Fibroblast of skin of right biceps (primary cell): ENCODE measurements around the gene PEX3.
"Not testable (repeated sequence)": the region's sequence is repeated elsewhere in the genome, so short reads cannot be mapped to it uniquely, and the experiment has no call there.

ENCODE experiments used
- DNase-seq: peaks from one replicate; pipeline ENCODE4 v3.0.0-alpha.2; 2013

Gene PEX3

DNA sequence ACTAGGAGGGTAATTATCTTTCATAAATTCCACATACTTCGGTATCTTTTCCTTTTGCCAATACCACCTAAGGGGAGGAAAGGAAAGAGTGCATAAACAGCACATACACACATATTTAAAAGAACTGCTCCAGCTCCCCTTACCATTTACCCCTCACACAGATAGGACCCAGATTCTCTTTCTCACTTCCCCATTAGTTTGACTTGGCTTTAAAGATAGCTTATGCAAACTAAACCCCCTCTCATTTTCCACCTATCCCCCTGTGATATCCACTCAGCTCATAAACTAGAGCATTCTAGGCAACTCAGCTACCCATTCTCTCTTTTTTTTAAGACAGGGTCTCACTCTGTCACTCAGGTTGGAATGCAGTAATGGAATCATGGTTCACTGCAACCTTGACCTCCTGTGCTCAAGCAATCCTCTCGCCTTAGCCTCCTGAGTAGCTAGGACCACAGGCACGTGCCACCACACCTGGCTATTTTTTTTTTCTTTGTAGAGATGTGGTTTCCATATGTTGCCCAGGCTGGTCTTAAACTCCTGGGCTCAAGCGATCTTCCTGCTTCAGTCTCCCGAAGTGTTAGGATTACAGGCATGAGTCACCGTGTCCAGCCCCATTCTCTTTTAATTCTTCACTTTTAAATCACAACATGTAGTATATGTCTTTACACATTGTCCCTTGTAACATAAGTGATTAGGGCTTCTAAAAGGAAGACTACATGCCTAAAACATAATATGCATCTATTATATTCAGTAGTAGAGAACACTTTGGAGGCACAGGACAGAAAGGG is 56.9 kb downstream of the PEX3 start:
- no peak for DNase-seq

DNA sequence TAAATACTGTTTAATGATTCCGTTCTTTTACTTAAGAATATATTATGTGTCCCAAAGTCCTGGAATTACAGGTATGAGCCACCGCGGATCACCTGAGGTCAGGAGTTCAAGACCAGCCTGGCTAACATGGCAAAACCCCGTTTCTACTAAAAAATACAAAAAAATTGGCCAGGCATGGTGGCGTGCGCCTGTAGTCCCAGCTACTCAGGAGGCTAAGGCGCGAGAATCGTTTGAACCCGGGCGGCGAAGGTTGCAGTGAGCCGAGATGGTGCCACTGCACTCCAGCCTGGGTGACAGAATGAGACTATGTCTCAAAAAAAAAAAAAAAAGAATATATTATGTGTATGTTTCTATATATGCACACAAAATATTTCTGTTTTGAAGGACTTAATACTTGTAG is 59.7 kb downstream of the PEX3 start:
- not testable (repeated sequence) for DNase-seq

DNA sequence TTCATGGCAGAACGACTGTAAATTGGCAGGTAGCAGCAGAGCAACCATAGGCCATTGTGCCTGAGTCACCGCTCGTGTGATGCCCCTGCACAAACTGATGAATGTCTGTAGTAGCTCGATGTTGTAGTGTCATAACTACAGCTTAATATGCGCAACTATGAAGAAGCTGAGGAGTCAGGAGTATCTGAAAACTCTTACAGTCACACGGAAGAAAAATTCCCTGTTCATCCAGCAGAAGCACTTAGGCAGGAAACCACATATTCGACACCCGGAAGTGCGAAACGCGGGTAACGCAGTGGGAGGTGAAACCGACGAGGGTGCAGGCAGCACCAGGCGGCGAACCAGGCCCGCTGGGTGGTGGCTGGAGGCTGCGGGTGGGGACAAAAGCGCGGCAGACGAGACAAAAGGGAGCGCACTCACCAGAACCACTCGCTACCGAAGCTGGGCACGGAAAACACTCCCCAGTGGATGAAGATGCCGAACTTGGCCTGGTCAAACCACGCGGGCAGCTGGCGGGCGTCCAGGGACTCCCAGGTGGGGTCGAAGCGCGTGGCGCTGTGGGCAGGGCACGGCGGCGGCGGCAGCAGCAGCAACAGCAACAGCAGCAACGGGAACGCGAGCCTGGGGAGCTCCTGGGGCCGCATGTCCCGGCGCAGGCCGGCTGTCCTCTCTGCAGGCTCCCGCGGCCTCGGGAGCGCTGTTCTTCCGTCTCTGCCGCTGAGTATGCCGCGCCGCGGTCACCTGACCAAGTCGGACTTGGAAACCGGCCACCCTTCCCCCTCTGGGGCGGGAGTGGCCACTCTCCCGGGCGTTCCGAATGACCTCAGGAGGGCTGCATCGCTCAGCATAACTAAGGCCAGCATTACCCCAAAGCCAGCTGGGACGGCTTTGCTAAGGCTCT is 60.6 kb downstream of the PEX3 start, which contains the start of gene FUCA2:
TSS of gene FUCA2 (minus strand) at position 730 of the 901 bp plus-strand sequence. CDS start at position 644, 86 bp downstream.
- DNase-seq = peak; percentile 83

DNA sequence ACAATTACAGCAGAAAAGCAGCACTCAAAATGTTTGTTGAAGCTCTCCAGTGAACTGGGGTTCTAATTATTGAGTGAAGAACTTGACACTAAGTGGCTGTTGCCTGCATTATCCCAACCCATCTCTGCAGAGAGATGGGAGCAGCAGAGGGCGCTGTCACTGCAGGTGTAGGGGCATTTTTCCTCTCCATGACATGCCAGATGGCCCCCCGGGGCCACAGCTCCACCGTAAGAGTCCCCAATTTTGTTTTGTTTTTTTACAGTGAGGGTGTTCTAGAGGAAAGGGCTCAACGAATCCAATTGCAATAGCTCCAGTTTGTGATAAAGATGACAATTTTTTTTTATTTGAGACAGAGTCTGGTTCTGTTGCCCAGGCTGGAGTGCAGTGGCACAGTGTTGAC is 62.8 kb downstream of the PEX3 start:
- no peak for DNase-seq

DNA sequence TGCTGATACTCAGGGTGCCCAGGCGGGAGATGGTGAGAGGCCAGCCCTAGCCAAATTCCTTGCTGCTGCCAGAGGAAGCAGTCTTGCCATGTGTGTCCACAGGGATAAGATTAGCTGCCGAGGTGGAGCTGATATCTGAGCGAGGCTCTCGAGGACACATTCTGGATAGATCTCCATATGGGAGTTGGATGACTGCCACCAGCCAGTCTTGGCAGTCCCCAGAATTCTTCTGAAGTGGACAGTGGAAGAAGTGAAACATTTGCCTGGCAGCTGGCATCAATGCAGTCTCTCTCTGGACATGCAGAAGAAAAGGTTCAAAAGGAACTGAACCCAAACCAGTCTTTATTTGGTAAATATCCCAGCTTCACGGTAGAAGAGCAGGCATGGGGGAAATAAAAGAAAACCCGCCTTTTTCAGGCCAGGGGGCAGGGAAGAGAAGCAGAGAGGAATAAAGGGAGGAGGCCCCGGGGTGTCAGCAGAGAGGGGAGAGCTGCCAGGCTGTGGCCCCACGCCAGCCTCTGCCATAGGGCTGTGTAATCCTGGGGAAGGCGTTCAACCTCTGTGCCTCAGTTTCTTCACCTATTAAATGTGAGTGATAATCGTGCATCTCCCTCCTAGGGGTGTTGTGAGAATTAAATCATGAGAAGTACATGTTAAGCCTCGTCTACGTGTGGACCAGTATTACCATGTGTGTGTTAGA is 64.6 kb downstream of the PEX3 start:
- DNase-seq = no peak

DNA sequence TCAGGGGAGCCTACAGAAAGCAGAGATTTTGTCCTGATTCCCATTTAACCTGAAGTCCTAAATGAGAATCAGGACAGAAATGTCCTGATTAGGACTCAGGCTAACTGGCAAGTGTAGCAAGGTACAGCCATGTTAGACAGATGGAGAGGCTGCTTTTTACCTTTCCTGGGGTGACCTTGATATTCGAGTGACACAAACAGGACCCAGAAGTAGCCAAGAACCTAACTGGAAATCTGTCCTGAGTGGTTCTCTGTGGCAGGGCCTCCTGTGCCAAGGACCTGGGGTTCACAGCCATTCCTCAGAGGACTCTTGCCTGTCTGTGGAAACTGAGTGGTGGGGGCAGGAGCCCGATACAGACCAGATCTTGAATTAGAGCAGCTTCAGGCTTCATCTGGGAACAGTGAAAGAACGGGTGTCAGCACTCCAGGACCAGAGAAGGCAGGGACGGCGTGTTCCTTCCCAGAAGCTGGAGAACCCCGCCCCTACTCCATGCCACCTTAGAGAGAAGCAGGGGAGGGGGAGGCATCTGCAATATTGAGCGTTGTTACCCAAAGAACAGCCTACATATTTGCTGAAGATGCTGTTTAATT is 65.3 kb downstream of the PEX3 start:
- DNase-seq = no peak

DNA sequence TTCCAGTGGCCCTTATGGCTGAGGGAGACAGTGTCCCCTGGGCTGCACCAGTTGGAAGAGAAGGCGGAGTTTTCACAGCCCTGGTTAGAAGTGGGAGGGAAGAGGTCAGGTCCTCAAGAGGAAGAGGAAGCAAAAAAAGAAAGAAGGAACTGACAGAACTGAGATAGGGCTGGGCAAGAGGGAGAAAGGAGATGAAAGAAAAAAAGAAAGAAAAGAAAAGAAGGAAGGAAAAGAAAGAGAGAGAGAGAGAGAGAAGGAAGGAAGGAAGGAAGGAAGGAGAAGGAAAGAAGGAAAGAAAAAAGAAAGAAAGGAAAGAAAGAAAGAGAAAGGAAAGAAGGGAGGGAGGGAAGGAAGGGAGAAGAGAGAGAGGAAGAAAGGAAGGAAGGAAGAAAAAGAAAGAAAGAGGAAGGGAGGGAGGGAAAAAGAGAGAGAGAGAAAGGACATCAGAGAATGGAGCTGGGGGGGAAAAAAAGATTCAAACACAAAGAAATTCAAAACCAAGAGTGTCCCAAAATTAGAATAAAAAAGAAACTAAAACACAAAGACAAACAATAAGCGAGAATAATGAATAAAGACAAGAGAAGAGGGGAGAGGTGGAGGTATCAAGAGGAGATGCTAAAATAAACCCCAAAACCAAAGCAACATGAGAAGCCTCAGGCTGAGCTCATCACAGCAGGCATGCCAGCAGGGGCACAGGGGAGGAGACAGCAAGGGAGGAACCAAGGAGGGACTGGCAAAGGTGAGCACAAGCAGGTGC is 66.3 kb downstream of the PEX3 start:
- DNase-seq = no peak

DNA sequence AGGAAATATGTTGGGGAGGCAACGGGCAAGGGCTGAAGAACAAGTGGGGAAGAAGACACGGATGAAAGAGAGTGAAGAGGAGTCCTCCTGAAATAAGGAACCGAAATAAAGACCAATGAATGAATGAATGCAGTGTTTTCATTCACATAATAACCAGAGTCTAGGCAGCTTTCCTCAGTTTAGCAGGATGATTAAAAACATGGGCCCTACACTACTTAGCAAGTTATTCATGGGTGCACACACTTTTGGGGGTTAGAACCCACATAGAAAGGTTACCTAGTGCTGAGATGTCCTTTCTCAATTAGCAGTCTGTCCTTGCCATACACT is 66.8 kb downstream of the PEX3 start:
- no peak for DNase-seq

DNA sequence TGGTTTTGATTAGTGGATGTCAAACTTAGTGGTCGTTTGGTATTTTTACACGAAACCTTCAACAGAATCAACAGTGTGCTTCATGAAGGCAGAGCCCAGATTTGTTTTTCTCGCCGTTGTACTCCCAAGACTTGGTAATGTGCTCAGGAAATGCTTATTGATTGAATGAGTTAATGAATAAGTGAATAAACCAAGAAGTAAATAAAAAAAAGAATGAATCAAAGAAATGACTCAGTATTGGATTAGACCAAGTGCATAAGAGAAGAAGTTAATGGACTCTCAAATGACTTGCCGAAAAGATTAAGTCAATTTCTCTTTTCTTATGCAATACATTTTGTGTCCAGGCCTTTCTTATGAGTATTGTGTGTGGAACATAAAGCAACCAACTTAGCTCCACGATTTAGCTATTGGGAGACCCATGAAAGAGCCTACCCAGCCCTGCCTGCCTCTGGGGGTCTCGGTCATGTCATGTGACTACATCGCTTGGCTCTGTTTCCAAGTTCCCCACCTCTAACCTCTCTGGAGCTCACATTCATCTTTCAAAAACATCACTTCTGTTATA is 71.5 kb downstream of the PEX3 start:
- DNase-seq = no peak

DNA sequence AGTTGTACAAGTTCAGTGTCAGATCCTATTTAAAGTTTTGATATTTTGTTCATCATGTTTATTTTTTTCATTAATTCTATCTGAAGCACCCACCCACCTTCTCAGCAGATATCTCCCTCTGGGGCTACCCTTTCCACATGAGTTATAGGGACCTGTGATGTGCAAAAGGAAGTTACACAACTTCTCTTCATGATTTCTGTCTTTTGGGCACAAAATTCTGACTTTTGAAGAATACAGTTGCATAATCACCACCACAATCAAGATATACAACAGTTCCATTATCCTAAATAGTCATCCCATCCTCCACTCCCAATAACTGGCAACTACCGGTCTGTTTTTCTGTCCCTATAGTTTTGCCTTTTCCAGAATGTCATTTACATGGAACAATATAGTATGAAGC is 74.8 kb downstream of the PEX3 start:
- no peak for DNase-seq

DNA sequence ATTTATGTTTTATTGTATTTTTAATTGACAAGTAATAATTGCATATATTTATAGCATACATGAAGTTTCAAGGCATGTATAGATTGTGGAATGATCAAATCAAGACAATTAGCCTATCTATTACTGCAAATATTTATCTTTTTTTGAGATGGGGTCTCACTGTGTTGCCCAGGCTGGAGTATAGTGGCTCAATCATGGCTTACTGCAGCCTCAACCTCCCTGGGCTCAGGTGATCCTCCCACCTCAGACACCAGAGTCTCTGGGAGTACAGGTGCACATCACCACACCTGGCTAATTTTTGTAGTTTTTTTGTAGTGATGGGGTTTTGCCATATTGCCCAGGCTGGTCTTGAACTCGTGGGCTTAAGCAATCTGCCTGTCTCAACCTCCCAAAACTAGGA is 77.1 kb downstream of the PEX3 start:
- DNase-seq = no peak

DNA sequence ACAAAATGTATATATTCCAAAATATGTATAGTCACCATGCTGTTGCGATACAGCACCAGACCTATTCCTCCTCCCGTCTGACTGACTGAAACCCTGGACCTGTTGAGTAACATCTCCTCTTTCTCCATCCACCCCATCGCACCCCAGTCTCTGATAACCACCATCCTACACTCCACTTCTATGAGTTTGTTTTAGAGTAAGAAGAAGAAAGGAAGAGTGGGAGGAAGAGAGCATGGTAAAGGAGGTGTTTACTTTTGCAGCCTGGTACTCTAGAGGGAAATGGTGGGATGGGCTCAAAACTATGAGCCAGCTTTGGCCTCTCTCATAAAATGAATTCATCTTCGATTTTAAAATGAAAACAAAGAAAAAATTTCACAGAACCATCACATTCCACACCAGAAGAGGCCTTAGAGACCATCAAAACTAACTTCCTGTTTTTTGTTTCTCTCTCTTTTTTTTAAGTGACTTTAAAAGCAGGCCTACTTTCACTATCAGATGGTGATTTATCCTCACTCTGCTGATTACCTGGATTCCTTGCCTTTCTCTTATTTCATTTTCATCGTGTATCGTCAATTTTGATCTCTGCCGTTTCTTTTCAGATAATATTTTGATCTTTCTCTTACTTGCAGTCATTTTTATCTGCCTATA is 77.7 kb downstream of the PEX3 start:
- DNase-seq = no peak

DNA sequence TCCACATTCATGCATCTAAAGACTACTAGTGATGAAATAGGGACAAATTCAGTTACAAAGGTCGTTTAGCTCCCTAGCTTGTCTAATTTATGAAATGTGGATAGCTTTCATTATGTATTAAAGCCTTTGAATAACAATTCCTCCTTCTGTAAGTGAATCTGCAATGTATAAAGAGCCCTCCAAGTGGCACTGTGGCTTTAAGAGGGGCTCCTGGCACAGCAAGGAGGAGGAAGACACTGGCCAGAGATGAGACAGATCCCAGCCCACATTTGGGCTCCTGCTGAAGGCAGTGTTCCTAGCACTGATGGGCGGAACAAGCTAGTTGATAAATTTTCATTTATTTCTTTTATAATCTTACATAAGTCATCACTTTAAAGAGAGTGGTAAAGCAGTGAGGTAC is 78.5 kb downstream of the PEX3 start:
- peak; percentile 24 for DNase-seq

DNA sequence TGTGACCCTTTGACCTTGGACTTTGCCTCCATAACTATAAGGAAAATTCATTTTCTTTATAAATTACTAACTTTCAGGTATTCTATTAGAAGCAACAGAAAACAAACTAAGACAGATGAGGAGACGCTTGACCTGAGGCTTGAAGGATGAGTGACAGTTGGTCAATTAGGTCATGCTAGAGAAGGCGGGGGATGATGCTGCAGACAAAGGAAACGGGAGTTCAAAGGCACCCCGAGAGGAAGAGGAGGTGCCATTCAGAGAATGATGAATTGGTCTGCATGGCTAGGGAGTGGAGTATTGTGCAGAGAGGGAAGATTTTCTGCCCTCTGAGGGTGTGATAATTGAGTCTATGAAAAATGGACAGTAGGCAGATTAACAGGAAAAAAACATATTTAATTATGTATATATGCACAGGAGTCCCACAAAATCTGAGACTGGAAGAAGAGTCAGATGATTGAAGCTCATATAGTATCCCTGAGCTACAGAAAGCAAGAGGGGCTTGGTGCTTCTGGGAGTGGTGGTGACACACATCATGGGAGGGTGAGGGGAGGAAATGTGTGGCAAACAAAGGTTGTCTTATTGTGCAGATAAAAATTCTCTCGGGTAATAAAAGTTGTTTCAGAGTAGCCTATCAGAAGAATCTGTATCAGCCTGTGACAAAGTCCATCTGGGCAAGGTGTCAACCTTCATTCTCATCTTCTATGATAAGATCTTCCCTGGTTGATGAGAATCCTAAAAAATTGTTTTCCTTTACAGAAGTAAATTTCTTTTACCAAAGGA is 81.3 kb downstream of the PEX3 start:
- no peak for DNase-seq

DNA sequence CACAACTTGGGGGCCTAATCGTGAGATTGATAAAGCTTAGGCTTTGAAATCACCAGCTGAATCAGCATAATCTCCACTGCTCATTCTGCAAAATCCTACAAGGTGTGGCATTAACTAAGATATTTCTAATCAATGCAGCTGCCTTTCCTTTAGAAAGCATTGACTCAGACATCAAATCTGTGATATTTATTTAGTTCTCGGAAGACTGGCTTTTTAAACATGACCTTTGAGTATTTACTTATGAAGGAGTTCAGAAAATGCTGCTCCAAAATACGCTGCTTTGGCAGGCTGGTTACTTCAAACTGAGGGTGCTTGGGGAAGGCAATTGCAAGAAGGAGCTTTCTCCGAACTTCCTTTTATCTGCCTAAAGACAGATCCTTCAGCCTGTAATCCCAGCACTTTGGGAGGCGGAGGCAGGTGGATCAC is 84.6 kb downstream of the PEX3 start:
- no peak for DNase-seq

DNA sequence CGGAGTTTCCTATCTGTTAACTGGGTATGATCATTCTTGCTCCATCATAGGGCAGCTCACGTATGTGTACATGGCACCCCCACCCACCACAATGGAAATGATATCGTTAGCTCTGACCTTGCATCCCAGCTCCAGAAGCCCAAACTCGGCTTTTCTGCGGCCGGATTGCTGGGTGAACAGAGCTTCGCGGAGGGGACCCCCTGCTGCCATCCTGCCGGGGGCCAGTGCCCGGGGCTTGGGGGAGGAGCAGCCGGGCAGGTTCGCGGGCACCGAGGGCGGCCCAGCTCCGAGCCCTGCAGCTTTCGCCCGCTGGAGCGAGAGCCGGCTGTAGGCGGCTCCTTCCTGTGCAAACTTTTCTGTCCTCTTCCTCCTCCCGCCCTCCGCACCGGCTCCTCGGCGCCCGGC is 85.9 kb downstream of the PEX3 start:
- peak; percentile 46 for DNase-seq

DNA sequence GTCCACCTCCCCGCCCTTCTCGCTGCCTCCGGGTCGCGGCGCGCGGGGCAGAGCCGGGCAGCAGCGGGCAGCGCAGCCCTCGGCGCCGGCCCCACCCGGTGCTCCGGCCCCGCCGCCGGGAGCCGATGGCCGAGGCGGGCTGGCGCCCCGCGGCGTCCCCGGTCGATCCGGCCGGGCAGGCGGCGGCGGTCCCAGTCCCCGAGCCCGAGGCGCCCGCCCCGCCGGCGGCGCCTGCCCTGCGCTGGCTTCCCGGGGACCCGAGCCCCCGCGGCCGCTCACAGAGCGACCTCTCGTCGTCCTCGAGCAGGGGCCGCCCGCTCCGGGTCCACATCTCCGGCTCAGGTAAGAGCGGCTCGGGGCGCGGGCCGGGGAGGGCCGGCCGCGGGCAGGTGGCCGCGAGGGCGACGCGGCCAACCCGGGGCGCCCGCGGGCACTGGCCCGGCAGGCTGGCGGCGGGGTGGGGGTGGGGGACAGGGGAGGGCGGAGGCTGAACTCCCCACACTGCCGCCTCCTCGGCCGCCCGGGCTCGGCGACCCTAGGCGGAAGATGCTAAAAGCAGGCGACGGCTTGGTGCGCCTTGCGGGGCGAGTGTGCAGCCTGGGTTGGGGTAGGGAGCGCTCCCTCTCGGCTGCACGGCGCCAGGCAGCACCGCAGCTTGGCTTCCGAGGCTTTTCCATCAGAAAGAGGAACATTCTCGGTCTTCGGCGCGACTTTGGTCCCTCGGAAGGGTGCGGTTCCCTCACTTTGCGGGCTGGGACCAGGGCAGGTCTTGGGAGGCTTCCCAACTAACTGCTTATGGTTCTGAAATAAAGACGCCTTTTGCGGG is 86.5 kb downstream of the PEX3 start:
- peak; percentile 68 for DNase-seq

DNA sequence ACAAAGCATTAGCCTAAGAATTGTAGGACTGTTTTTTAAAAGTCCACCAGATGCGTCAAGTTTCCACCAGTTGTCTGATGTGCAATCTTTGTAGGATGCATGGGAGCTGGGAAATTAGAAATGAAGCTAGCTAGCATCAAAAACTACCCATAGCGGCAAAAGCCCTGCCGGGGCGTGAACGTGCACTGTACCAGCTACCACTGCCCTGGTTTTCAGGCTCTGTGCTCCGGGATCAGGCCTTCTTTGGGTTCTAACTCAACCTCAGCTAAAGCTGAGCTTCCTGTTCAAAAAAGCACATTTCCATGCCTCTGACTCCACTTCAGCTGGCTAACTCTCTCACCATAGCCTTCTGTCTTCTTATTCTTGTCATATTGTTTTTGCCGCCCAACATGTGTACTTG is 87.8 kb downstream of the PEX3 start:
- no peak for DNase-seq

DNA sequence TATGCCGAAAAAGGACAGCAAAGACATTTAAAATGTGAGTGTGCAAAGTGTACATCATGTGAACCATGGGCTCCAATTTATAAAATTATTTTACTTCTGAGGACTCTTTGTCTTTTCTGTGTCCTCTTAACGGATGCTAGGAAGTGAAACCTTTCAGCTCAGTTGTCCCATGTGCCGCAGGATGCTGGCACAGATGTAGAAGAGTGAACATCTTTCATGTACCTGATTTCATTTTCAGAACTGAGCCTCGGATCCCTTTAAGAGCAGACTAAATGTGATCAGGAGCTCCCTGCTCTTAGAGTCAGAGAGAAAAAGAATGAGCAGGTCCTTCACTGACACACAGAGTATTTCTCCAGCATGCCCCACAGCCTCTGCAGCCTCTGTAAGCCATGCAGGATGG is 88.5 kb downstream of the PEX3 start:
- no peak for DNase-seq

DNA sequence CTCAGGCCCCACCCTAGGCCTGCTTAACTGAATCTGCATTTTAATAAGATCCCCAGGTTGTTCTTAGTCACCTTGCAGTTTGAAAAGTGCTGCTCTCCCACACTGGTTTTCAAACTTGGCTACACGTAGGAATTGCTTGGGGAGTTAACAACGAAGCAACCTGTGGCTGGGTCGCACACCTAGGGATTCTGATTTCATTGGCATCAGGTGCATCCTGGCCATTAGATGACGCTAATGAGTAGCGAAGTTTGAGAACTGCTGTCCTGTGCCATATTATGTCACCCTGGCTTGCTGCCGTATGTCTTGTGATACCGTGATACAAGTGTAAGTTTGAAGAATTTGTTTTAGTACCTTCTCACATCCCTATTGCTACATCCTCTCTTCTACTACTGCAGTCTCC is 89.1 kb downstream of the PEX3 start:
- no peak for DNase-seq
